Rectal smooth muscle tissue (tissue), 1 donor: ENCODE results near the gene NRG3.

ENCODE experiments used
- H3K27ac ChIP-seq: one replicate; pipeline ENCODE4 v1.7.0; 2013; ENCODE audit warnings: low read depth, low read length, inconsistent platforms
- H3K27me3 ChIP-seq: one replicate; pipeline ENCODE4 v1.7.0; 2013; ENCODE audit warnings: low read length; ENCODE audit not compliant: control insufficient read depth, insufficient read depth
- H3K36me3 ChIP-seq: one replicate; pipeline ENCODE4 v1.7.0; 2013; ENCODE audit warnings: low read length; ENCODE audit not compliant: control insufficient read depth, insufficient read depth
- H3K4me1 ChIP-seq: one replicate; pipeline ENCODE4 v1.7.0; 2013; ENCODE audit warnings: low read length; ENCODE audit not compliant: control insufficient read depth, insufficient read depth
- H3K4me3 ChIP-seq: one replicate; pipeline ENCODE4 v1.7.0; 2013; ENCODE audit warnings: low read length
- H3K9ac ChIP-seq: one replicate; pipeline ENCODE4 v1.7.0; 2013; ENCODE audit warnings: low read length

NRG3 gene

DNA sequence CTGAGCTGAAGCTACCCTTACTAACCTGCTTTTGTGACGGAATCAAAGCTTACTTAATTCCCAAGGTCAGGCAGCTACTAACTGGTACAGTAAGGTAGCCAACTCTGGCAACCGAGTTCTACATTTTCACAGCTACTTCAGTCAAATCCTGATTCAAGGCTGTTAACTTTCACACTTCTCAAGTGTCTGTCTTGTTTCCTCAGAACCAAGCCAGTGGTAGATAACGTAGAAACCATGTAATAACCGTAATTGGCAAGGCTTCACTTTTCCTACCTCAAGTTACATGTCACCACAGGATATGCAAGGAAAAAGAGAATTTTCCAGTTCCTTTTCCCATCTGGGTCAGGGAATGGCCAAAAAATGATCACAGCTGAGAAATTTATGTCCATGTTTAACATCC lies 746.7 kb downstream of the NRG3 start:
- H3K27me3 ChIP-seq: no peaks in the 10 kb centered on the region

GRCh38 chr10:82622479-82622878 lies 747.5 kb downstream of the NRG3 start:
- no peak overlapping the region for H3K27ac ChIP-seq
- H3K4me1 ChIP-seq: no peaks in the 10 kb centered on the region
- H3K36me3 ChIP-seq: no peaks in the 10 kb centered on the region
- H3K9ac ChIP-seq: no peak overlapping the region
- H3K4me3 ChIP-seq: no peak overlapping the region
- H3K27me3 ChIP-seq: no peaks in the 10 kb centered on the region

More for the DNA sequence above, 746.7 kb downstream of the NRG3 start:
- Histone ChIP-seq H3K4me1 (no peaks in the 10 kb centered on the region), H3K36me3 (no peaks in the 10 kb centered on the region), H3K9ac (no peak overlapping the region), H3K4me3 (no peak overlapping the region), H3K27ac (no peak overlapping the region)

- no peaks in the 10 kb centered on the region for H3K4me1 ChIP-seq
- no peaks in the 10 kb centered on the region for H3K27me3 ChIP-seq
- no peak overlapping the region for H3K9ac ChIP-seq
- H3K36me3 ChIP-seq: no peaks in the 10 kb centered on the region
- H3K27ac ChIP-seq: no peak overlapping the region
- H3K4me3 ChIP-seq: no peak overlapping the region
These were observed 750.7 kb downstream of the NRG3 start for GRCh38 chr10:82625512-82626189.

- Histone ChIP-seq H3K27me3 (no peaks in the 10 kb centered on the region), H3K4me1 (no peaks in the 10 kb centered on the region), H3K27ac (no peak overlapping the region)
These were observed 753.4 kb downstream of the NRG3 start for GRCh38 chr10:82628373-82628772.

DNA sequence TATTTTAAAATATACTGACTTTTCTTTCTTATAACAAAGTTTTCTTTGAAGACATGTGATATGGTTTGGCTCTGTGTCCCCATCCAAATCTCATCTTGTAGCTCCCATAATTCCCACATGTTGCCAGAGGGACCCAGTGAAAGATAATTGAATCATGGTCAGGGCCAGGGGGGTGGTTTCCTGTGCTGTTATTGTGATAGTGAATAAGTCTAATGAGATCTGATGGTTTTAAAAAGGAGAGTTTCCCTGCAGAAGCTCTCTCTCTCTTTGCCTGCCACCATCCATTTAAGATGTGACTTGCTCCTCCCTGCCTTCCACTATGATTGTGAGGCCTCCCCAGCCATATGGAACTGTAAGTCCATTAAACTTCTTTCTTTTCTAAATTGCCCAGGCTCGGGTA lies 768.1 kb downstream of the NRG3 start:
- Histone ChIP-seq H3K27me3 (no peaks in the 10 kb centered on the region), H3K36me3 (no peaks in the 10 kb centered on the region), H3K9ac (no peak overlapping the region), H3K4me3 (no peak overlapping the region), H3K4me1 (no peaks in the 10 kb centered on the region), H3K27ac (no peak overlapping the region)

More at GRCh38 chr10:82628373-82628772, 753.4 kb downstream of the NRG3 start:
- H3K36me3 ChIP-seq: no peaks in the 10 kb centered on the region
- no peak overlapping the region for H3K9ac ChIP-seq
- H3K4me3 ChIP-seq: no peak overlapping the region

GRCh38 chr10:82643601-82644000 lies 768.6 kb downstream of the NRG3 start:
- Histone ChIP-seq H3K36me3 (no peaks in the 10 kb centered on the region), H3K4me3 (no peak overlapping the region), H3K4me1 (no peaks in the 10 kb centered on the region), H3K27me3 (no peaks in the 10 kb centered on the region), H3K9ac (no peak overlapping the region), H3K27ac (no peak overlapping the region)

DNA sequence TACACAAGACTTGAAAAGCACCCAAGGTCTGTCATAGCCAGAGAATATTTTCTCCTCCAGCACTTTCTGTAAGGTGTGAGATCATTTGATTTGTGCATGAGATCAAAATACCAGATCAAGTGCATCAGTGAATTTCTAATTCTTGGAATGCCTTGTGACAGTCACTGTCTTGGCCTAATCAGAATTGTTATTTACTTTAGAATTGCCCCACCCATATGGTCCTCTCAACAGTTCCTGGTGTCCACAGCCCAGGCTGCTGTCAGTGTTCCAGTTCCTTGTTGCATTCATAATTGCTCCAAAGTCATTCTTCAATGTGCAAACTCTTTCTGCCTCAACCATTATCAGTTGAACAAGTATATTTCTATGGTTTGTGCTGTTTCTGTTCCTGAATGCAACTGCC lies 770.2 kb downstream of the NRG3 start:
- H3K27me3 ChIP-seq: no peaks in the 10 kb centered on the region
- no peak overlapping the region for H3K9ac ChIP-seq
- H3K4me3 ChIP-seq: no peak overlapping the region
- no peak overlapping the region for H3K27ac ChIP-seq
- no peaks in the 10 kb centered on the region for H3K36me3 ChIP-seq
- no peaks in the 10 kb centered on the region for H3K4me1 ChIP-seq

- Histone ChIP-seq H3K27me3 (no peaks in the 10 kb centered on the region), H3K36me3 (no peaks in the 10 kb centered on the region), H3K9ac (no peak overlapping the region), H3K27ac (no peak overlapping the region), H3K4me3 (no peak overlapping the region), H3K4me1 (no peaks in the 10 kb centered on the region)
These were observed 778.5 kb downstream of the NRG3 start for GRCh38 chr10:82653244-82654155.

- no peaks in the 10 kb centered on the region for H3K4me1 ChIP-seq
- H3K9ac ChIP-seq: no peak overlapping the region
- H3K4me3 ChIP-seq: no peak overlapping the region
- no peaks in the 10 kb centered on the region for H3K27me3 ChIP-seq
- no peaks in the 10 kb centered on the region for H3K36me3 ChIP-seq
- H3K27ac ChIP-seq: no peak overlapping the region
These were observed 785.2 kb downstream of the NRG3 start for GRCh38 chr10:82660205-82660604.

GRCh38 chr10:82660986-82661385 lies 786.0 kb downstream of the NRG3 start:
- Histone ChIP-seq H3K4me1 (no peaks in the 10 kb centered on the region), H3K36me3 (no peaks in the 10 kb centered on the region), H3K9ac (no peak overlapping the region), H3K4me3 (no peak overlapping the region), H3K27me3 (no peaks in the 10 kb centered on the region), H3K27ac (no peak overlapping the region)

DNA sequence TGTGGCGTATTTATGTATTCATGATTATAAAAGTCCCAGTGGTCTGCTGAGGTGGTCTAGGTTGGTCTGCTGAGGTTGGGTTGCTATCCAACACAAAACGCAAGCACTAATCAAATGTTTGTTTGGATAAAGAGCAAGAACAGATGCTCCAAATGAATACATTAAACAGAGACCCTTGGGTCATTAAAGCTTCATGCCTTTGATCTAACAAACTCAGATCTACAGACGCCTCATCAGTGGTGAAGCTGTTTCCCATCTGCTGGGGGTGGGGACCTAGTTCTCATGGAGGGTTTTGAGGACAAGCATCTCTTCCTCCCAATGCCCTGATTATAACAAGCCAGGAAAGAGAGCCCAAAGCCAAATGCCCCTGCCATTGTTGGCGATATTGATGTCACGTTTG lies 786.7 kb downstream of the NRG3 start:
- Histone ChIP-seq H3K4me3 (no peak overlapping the region), H3K4me1 (no peaks in the 10 kb centered on the region), H3K27me3 (no peaks in the 10 kb centered on the region), H3K27ac (no peak overlapping the region), H3K9ac (no peak overlapping the region), H3K36me3 (no peaks in the 10 kb centered on the region)

DNA sequence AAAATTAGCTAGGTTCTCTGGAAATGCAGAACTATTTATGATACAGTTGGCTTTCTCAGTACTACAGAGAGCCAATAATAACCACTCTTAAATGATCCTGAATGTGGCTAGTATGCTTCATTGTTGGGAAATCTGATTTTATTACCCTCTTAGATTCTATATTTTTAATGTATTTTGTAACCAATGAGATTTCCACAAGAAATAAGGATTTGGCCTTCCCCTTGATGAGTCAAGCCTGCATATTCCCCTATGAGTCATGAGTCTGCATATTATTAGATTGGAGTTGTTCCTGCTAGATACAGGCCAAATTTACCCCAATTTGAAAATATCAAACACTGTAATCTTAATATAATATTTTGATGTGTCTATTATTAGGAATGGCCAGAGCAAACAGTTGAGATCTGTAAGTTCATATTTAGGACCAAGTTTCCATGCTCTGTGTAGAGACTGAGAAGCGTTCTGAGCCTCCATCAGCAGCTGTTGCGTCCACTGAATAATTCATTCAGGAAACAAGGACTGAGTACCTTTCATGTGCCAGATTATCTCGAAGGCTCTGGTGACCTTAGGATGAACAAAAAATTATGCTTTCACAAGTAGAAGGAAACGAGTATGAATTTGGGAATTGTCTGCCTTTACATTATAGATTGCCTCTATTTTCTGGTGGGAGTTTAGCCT lies 793.4 kb downstream of the NRG3 start:
- no peaks in the 10 kb centered on the region for H3K4me1 ChIP-seq
- H3K27ac ChIP-seq: no peak overlapping the region
- H3K4me3 ChIP-seq: no peak overlapping the region
- H3K27me3 ChIP-seq: no peaks in the 10 kb centered on the region
- no peak overlapping the region for H3K9ac ChIP-seq
- no peaks in the 10 kb centered on the region for H3K36me3 ChIP-seq
